Right cardiac atrium (tissue), 5 donors: ENCODE results near the gene NDUFAF7. TPM values are rescaled to one million over a fixed set of nuclear protein-coding genes. Genes with fewer than 3 reads are reported as not detected.
"Not testable (repeated sequence)": the region's sequence is repeated elsewhere in the genome, so short reads cannot be mapped to it uniquely, and the experiment has no call there.

Experiments
- ATAC-seq, 2 donors: fragments of 200-7000 bp; cut with Tn5 transposase; one replicate each; pipeline versions ENCODE4 v1.8.0 to v1.9.1; 2020; ENCODE audit warnings: moderate library complexity in 2 of 2, mild to moderate bottlenecking in 1 of 2
- DNase-seq, 3 donors: peaks; one replicate each; pipeline ENCODE4 v3.0.0-alpha.2; 2020
- H3K27ac ChIP-seq: one replicate; pipeline ENCODE4 v1.5.1; 2013; ENCODE audit warnings: mild to moderate bottlenecking, low read length, control low read depth, moderate library complexity
- H3K27me3 ChIP-seq: one replicate; pipeline ENCODE4 v1.6.1; 2013; ENCODE audit not compliant: control insufficient read depth, insufficient read depth
- H3K4me1 ChIP-seq: one replicate; pipeline ENCODE4 v1.6.1; 2013; ENCODE audit warnings: low read length; ENCODE audit not compliant: control insufficient read depth, insufficient read depth
- H3K4me3 ChIP-seq: one replicate; pipeline ENCODE4 v1.5.1; 2013; ENCODE audit warnings: low read length, control low read depth
- H3K9me3 ChIP-seq: one replicate; pipeline ENCODE4 v1.6.1; 2013; ENCODE audit warnings: low read length; ENCODE audit not compliant: control insufficient read depth
- WGBS: extraction: QIAGEN DNeasy Blood & Tissue Kit; methylation state at CpG from one replicate; pipeline ENCODE4 v1.1.7; 2013; 5-methylcytosine and 5-hydroxymethylcytosine counted together
- intact Hi-C, 4 donors: fragments of 100-400 bp; cut with DNase I; formaldehyde crosslinking; loops; one replicate each; pipeline versions ENCODE4 v1.11.0 to v1.14.0; 2022 to 2023
- long read RNA-seq, 4 donors: library from polyadenylated mRNA; unstranded; transcript quantifications; one replicate each; pipeline ENCODE4 v2.0.0, GENCODE V29; 2020 to 2021
- polyA plus RNA-seq: library from polyadenylated mRNA; stranded (reverse); fragments of 200-250 nt; gene quantifications from one replicate; pipeline ENCODE4 v1.2.3, GENCODE V29; 2013
- total RNA-seq, 4 donors: library from RNA; stranded (reverse); fragmentation: NEBNext Ultra II Directional; extraction: Animal tissue kit (Norgen Biotek cat#: 25700); gene quantifications; one replicate each; pipeline ENCODE4 v1.2.1, GENCODE V29; 2021
- donor health status: healthy with polysubstance abuse.
- donor health status: DM: no; HTN: yes; CAD: no.
- donor health status: DM: no; HTN: no; CAD: no.
- donor health status: DM: no; HTN: yes; CAD: no; lungs with severe emphysema.
- donor health status: DM: yes; HTN: yes; CAD: no.

The NDUFAF7 gene
- 10 to 100 TPM; 15.4 to 20.1 (median 18.3) TPM for total RNA-seq
- 17.4 TPM for polyA plus RNA-seq
- long read RNA-seq, donor 1, transcript NDUFAF7-201 (10 exons, 2,176 nt), result major isoform, 32 of 49 reads
- long read RNA-seq, donor 1, partial matches to known transcripts, result 2 of 49 reads
- long read RNA-seq, donor 1, other reads (novel, unspliced or antisense), result 15 of 49 reads
- long read RNA-seq, donor 2, transcript NDUFAF7-201 (10 exons, 2,176 nt), result major isoform, 16 of 19 reads
- long read RNA-seq, donor 2, partial matches to known transcripts, result 0 of 19 reads
- long read RNA-seq, donor 2, other reads (novel, unspliced or antisense), result 3 of 19 reads
- long read RNA-seq, donor 3, transcript NDUFAF7-201 (10 exons, 2,176 nt), result major isoform, 70 of 107 reads
- long read RNA-seq, donor 3, partial matches to known transcripts, result 6 of 107 reads
- long read RNA-seq, donor 3, other reads (novel, unspliced or antisense), result 31 of 107 reads
- long read RNA-seq, donor 4, transcript NDUFAF7-201 (10 exons, 2,176 nt), result major isoform, 15 of 21 reads
- long read RNA-seq, donor 4, partial matches to known transcripts, result 1 of 21 reads
- long read RNA-seq, donor 4, other reads (novel, unspliced or antisense), result 5 of 21 reads

GRCh38 chr2:37231241-37232130, at the start of gene NDUFAF7, which contains the start of gene CEBPZ:
Gene NDUFAF7 (plus strand): TSS chr2:37231658. CDS start chr2:37231706, 48 bp downstream.
Gene CEBPZ (minus strand): TSS chr2:37231596. CDS start chr2:37231567, 29 bp downstream.
- H3K4me1 ChIP-seq, result peaks cover 12% of the 10 kb centered on the region
- intact Hi-C loops, result no loop called here
- ATAC-seq (peak; percentile 98 to 99), DNase-seq (peak; percentile 92 to 96 (median 94))
- H3K27ac ChIP-seq, result peak within 1 kb of the TSS; percentile 97
- H3K4me3 ChIP-seq, result peak within 1 kb of the TSS; percentile 96
- H3K27me3 ChIP-seq, result no peaks in the 10 kb centered on the region
- under 1% methylated on average over 73 of the region's 73 CpGs for WGBS
- H3K9me3 ChIP-seq, result no peaks in the 10 kb centered on the region

DNA sequence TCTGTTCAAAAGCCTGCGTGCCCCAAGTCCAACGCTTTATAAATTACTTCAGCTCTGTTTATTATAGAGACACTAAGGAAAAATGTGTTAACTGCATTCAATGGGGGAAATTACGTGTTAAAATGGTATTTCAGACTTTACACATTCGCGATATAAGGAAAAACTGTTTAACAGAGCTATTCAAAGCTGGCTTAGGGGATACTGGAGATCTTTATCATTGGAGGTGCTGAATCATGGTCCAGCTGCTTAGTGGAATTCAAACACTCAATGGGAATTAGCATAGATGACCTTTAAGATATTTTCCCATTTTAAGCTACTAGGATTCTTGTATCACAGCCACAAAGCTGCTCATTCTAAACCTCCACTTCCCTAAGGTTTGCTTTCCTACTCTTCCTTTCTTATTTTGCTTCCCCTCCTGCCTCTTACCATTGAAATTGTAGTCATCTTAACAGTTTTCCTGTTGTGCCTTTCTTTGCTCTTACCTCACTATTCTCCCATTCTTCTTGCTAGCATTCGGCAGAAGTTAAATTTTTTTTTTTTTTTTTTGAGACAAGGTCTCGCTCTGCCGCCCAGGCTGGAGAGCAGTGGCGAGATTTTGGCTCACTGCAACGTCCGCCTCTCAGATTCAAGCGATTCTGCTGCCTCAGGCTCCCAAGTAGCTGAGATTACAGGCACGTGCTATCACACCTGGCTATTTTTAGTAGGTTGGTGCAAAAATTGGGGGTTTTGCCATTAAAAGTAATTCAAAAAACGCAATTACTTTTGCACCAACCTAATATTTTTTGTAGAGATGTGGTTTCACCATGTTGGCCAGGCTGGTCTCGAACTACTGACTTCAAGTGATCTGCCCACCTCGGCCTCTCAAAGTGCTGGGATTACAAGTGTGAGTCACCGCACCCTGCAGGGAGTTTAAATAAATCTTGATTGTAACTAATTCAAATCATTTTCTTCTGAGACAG, 49.5 kb upstream of the NDUFAF7 start:
- H3K4me3 ChIP-seq, result no peak overlapping the region
- H3K27me3 ChIP-seq, result no peaks in the 10 kb centered on the region
- H3K9me3 ChIP-seq, result no peaks in the 10 kb centered on the region
- ATAC-seq (no peak), DNase-seq (no peak)
- no peaks in the 10 kb centered on the region for H3K4me1 ChIP-seq
- H3K27ac ChIP-seq, result no peak overlapping the region
- 70% methylated on average over 17 of the region's 17 CpGs for WGBS
- intact Hi-C loops, result no loop called here

DNA sequence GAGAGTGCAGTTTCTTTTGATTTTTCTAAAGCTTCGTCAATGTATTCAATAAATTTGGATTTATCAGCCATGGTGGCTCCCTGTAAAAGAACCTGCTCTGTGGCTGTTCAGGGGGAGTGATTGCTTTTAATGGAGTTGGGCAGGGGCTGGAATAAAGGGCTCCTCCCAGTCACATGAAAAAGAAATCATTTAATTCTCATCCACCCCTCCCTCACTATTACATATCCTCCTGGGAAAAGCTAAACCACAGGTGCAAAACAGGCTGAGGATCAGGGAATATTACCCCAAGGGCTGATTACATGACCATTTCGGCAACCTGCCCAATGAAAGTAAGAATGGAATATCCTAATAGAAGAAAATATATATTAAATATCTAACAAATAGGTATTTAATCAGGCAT, 42.9 kb upstream of the NDUFAF7 start, which contains the start of gene SULT6B1:
Gene SULT6B1 (minus strand): TSS at position 101 of the 400 bp plus-strand sequence. CDS start 30 bp downstream, at position 71.
- ATAC-seq, result no peak
- Histone ChIP-seq H3K4me3 (no peak within 1 kb of the TSS), H3K27ac (no peak within 1 kb of the TSS), H3K4me1 (no peaks in the 10 kb centered on the region), H3K9me3 (no peaks in the 10 kb centered on the region), H3K27me3 (no peaks in the 10 kb centered on the region)
- DNase-seq, result no peak
- intact Hi-C loops, result no loop called here
- WGBS, result 95% methylated on average over 2 of the region's 2 CpGs

GRCh38 chr2:37189452-37190153, 41.9 kb upstream of the NDUFAF7 start:
- H3K9me3 ChIP-seq, result no peaks in the 10 kb centered on the region
- intact Hi-C loops, result no loop called here
- WGBS, result 76% methylated on average over 6 of the region's 6 CpGs
- ATAC-seq (peak in 1 of 2 donors; percentile 48), DNase-seq (no peak)
- H3K4me3 ChIP-seq, result no peak overlapping the region
- no peaks in the 10 kb centered on the region for H3K4me1 ChIP-seq
- no peaks in the 10 kb centered on the region for H3K27me3 ChIP-seq
- no peak overlapping the region for H3K27ac ChIP-seq

DNA sequence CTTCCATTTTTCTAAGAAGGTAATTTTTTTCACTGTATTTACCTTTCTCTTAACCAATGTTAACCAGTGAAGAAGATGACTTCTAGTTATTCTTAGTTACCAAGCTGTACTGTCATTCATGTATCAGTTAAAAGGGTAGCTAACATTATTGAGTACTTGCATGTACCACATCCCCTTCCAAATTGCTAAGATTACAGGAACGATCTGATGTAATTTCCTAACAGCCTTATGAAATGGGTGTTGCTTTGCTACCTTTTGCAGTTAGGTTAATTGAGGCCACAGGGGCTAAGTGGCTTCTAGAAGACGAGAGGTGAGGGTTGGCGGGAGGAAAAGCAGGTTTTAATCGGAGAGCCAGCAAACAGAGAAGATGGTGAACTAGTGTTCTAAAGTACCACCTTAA, 41.2 kb upstream of the NDUFAF7 start:
- 82% methylated on average over 4 of the region's 4 CpGs for WGBS

DNA sequence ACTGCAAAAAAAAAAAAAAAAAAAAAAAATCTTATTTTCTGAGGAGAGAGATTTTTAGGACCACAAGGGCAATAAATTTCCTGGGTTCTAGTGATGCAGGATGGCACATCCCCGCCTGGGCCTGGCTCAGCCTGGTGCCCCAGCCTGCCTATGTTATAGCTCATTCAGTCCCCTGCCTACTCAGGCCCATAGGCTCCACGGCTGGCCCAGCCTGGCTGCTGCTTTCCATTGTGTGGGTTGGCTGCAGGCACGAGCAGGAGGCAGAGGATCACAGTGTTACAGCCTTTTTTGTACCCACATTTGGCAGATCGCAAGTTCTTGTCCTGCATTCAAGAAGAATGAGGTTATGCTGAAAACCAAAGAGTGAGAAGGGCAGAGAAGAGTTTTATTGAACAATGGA, 40.2 kb upstream of the NDUFAF7 start:
- Histone ChIP-seq H3K9me3 (no peaks in the 10 kb centered on the region), H3K4me1 (no peaks in the 10 kb centered on the region), H3K27ac (no peak overlapping the region), H3K4me3 (no peak overlapping the region), H3K27me3 (no peaks in the 10 kb centered on the region)
- intact Hi-C loops, result no loop called here
- 80% methylated on average over 4 of the region's 4 CpGs for WGBS
- DNase-seq, result no peak
- ATAC-seq, result no peak

More for the DNA sequence above, 41.2 kb upstream of the NDUFAF7 start:
- no peak for ATAC-seq
- DNase-seq, result no peak
- intact Hi-C loops, result no loop called here
- no peaks in the 10 kb centered on the region for H3K4me1 ChIP-seq
- no peak overlapping the region for H3K27ac ChIP-seq
- no peaks in the 10 kb centered on the region for H3K27me3 ChIP-seq
- no peak overlapping the region for H3K4me3 ChIP-seq
- H3K9me3 ChIP-seq, result no peaks in the 10 kb centered on the region

DNA sequence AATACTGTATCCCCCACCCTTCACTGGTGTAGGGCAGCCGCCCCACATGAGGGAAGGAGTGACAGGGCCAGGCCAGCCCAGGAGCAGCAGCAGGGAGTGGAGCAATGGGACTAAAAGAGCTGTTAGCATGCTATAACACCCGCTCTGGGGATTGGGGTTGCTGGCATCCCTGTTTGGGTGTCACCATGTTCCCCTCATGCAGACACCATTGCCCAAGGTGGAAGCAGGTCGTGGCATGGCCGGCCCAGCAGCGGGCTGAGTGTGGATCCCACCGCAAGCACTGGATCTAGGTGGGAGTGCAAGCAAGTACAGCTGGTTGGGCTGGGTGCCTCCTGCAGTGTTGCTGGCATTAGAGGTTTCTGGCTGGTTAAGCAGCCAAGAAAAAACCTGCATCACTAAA, 39.7 kb upstream of the NDUFAF7 start:
- intact Hi-C loops, result no loop called here
- Histone ChIP-seq H3K4me3 (no peak overlapping the region), H3K27me3 (no peaks in the 10 kb centered on the region), H3K27ac (no peak overlapping the region), H3K9me3 (no peaks in the 10 kb centered on the region), H3K4me1 (no peaks in the 10 kb centered on the region)
- ATAC-seq (no peak), DNase-seq (no peak)
- WGBS, result 73% methylated on average over 6 of the region's 6 CpGs

DNA sequence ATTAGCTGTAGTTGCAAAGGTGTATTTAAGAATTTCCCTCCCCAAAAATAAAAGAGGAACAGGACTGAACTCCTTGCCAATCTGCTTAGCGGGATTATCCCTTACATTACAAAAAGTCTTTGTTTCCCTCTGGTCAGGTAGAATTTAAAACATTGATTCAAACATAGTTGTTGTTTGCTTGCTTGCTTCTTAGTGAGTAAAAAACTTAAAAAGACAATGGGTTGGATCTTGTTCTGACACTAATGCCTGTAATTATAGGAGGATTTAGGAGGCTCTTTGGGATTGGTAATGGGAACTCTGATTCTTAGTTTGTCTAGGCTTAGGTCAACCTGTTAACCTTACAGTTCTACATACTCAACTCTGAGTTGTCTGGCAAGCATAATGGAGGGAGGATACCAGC, 38.9 kb upstream of the NDUFAF7 start:
- H3K27me3 ChIP-seq, result no peaks in the 10 kb centered on the region
- DNase-seq (no peak), ATAC-seq (no peak)
- no peaks in the 10 kb centered on the region for H3K4me1 ChIP-seq
- H3K4me3 ChIP-seq, result no peak overlapping the region
- H3K9me3 ChIP-seq, result no peaks in the 10 kb centered on the region
- intact Hi-C loops, result no loop called here
- WGBS, result 87% methylated on average over 1 of the region's 1 CpG
- no peak overlapping the region for H3K27ac ChIP-seq

DNA sequence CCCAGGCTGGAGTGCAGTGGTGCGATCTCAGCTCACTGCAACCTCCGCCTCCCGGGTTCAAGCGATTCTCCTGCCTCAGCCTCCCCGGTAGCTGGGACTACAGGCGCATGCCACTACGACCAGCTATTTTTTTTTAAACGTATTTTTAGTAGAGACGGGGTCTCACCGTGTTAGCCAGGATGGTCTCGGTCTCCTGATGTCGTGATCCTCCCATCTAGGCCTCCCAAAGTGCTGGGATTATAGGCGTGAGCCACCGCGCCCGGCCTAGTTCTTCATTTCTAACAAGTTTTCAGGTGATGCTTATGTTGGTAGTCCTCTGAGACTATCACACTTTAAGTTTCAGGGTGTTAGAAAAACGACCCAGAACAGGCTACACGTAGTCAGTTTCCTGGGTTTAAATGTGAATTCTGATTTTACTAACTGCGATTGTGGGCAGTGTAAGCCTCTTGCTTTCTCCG, 35.6 kb upstream of the NDUFAF7 start:
- H3K9me3 ChIP-seq, DNase-seq, ATAC-seq, intact Hi-C loops, H3K4me1 ChIP-seq, H3K27me3 ChIP-seq: not testable (repeated sequence)
- 85% methylated on average over 20 of the region's 20 CpGs for WGBS
- Histone ChIP-seq H3K4me3 (peak overlapping the region; percentile 71), H3K27ac (peak overlapping the region; percentile 95)
